Endodermal cell (in vitro differentiated cells): Measurements from ENCODE around the gene PRM3. TPM values are rescaled to one million over a fixed set of nuclear protein-coding genes. Genes with fewer than 3 reads are reported as not detected.
A peak's percentile ranks its signal among the peaks of the same experiment; 100 is the strongest.

ENCODE experiments used
- DNase-seq: peaks from one replicate; pipeline ENCODE4 v3.0.0-alpha.2; 2017
- H3K27ac ChIP-seq: 2 replicates; pipeline ENCODE4 v1.5.1; 2013; ENCODE audit warnings: mild to moderate bottlenecking, low read depth, low read length, moderate library complexity
- H3K27me3 ChIP-seq: 2 replicates; pipeline ENCODE4 v1.6.1; 2013; ENCODE audit warnings: mild to moderate bottlenecking, low read length, moderate library complexity; ENCODE audit not compliant: insufficient read depth, control insufficient read depth, poor library complexity, severe bottlenecking
- H3K36me3 ChIP-seq: 2 replicates; pipeline ENCODE4 v1.7.0; 2013; ENCODE audit warnings: mild to moderate bottlenecking, low read length, moderate library complexity; ENCODE audit not compliant: control insufficient read depth, insufficient read depth
- H3K4me1 ChIP-seq: one replicate; pipeline ENCODE4 v1.7.0; 2013; ENCODE audit warnings: low read length; ENCODE audit not compliant: control insufficient read depth, insufficient read depth
- H3K4me3 ChIP-seq: 2 replicates; pipeline ENCODE4 v1.5.1; 2013; ENCODE audit warnings: mild to moderate bottlenecking, low read length, moderate library complexity
- H3K9ac ChIP-seq: 2 replicates; pipeline ENCODE4 v1.6.1; 2013; ENCODE audit warnings: mild to moderate bottlenecking, low read length, moderate library complexity; ENCODE audit not compliant: poor library complexity, severe bottlenecking; ENCODE audit errors: extremely low read depth
- H3K9me3 ChIP-seq: 2 replicates; pipeline ENCODE4 v1.6.1; 2013; ENCODE audit warnings: mild to moderate bottlenecking, low read length, moderate library complexity; ENCODE audit not compliant: control insufficient read depth
- H3K27ac Mint-ChIP-seq: 2 replicates; pipeline ENCODE4 v1.8.0; 2020; ENCODE audit warnings: mixed read lengths
- H3K27me3 Mint-ChIP-seq: 2 replicates; pipeline ENCODE4 v1.8.0; 2021; ENCODE audit warnings: mild to moderate bottlenecking, mixed read lengths; ENCODE audit not compliant: insufficient read depth
- H3K36me3 Mint-ChIP-seq: 2 replicates; pipeline ENCODE4 v1.8.0; 2020; ENCODE audit warnings: low read depth, mixed read lengths
- H3K4me1 Mint-ChIP-seq: 2 replicates; pipeline ENCODE4 v1.8.0; 2020; ENCODE audit warnings: mixed read lengths
- H3K4me3 Mint-ChIP-seq: 2 replicates; pipeline ENCODE4 v1.8.0; 2020; ENCODE audit warnings: mild to moderate bottlenecking, moderate library complexity, mixed read lengths
- H3K9me3 Mint-ChIP-seq: 2 replicates; pipeline ENCODE4 v1.8.0; 2020; ENCODE audit warnings: mild to moderate bottlenecking, mixed read lengths
- WGBS, 2 experiments: methylation state at CpG; one replicate each; pipeline versions ENCODE4 v1.1.5 to v1.1.7; 2013; ENCODE audit warnings: missing lambda C conversion rate in 2 of 2, mixed read lengths in 1 of 2; ENCODE audit not compliant: insufficient coverage in 1 of 2, insufficient read length in 1 of 2; 5-methylcytosine and 5-hydroxymethylcytosine counted together
- total RNA-seq, 2 donors: library from RNA; stranded (reverse); fragmentation: NEBNext Ultra II Directional in 1 of 2; extraction: Animal tissue kit (Norgen Biotek cat#: 25700) in 1 of 2; gene quantifications; 2 replicates in 1 of 2; 3 replicates in 1 of 2; pipeline ENCODE4 v1.2.1, GENCODE V29; 2021
- TF ChIP-seq, protein P1 (sequence below): fragments of 200-600 bp; sonication (generic); conservative IDR thresholded peaks from 2 replicates; pipeline ENCODE4 v1.5.0; 2021; ENCODE audit warnings: antibody characterized with exemption, mild to moderate bottlenecking

Gene PRM3
- total RNA-seq, 2 donors from 2014 or later, result not detected

DNA sequence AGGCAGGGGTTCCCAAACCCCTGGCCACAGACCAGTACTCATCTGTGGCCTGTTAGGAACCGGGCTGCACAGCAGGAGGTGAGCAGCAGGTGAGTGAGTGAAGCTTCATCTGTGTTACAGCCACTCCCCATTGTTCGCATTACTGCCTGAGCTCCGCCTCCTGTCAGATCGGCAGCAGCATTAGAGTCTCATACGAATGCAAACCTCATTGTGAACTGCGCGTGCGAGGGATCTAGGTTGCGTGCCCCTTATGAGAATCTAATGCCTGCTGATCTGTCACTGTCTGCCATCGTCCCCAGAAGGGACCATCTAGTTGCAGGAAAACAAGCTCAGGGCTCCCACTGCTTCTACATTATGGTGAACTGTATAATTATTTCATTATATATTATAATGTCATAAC is 46.7 kb upstream of the PRM3 start:
- Mint-ChIP-seq H3K27ac (no peak overlapping the region), H3K4me1 (peaks cover 9% of the 10 kb centered on the region), H3K4me3 (no peak overlapping the region), H3K27me3 (peaks cover 10% of the 10 kb centered on the region), H3K36me3 (no peaks in the 10 kb centered on the region), H3K9me3 (no peaks in the 10 kb centered on the region)
- H3K4me1 ChIP-seq, result no peaks in the 10 kb centered on the region
- H3K4me3 ChIP-seq, result no peak overlapping the region
- 77 to 88% methylated on average over 7 to 10 of the region's 10 CpGs for WGBS, 2 experiments
- TF ChIP-seq, protein P1, sequence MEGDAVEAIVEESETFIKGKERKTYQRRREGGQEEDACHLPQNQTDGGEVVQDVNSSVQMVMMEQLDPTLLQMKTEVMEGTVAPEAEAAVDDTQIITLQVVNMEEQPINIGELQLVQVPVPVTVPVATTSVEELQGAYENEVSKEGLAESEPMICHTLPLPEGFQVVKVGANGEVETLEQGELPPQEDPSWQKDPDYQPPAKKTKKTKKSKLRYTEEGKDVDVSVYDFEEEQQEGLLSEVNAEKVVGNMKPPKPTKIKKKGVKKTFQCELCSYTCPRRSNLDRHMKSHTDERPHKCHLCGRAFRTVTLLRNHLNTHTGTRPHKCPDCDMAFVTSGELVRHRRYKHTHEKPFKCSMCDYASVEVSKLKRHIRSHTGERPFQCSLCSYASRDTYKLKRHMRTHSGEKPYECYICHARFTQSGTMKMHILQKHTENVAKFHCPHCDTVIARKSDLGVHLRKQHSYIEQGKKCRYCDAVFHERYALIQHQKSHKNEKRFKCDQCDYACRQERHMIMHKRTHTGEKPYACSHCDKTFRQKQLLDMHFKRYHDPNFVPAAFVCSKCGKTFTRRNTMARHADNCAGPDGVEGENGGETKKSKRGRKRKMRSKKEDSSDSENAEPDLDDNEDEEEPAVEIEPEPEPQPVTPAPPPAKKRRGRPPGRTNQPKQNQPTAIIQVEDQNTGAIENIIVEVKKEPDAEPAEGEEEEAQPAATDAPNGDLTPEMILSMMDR, result no peak
- DNase-seq, result no peak
- H3K9ac ChIP-seq, result no peak overlapping the region
- no peaks in the 10 kb centered on the region for H3K36me3 ChIP-seq
- no peaks in the 10 kb centered on the region for H3K27me3 ChIP-seq
- no peaks in the 10 kb centered on the region for H3K9me3 ChIP-seq
- H3K27ac ChIP-seq, result no peak overlapping the region

DNA sequence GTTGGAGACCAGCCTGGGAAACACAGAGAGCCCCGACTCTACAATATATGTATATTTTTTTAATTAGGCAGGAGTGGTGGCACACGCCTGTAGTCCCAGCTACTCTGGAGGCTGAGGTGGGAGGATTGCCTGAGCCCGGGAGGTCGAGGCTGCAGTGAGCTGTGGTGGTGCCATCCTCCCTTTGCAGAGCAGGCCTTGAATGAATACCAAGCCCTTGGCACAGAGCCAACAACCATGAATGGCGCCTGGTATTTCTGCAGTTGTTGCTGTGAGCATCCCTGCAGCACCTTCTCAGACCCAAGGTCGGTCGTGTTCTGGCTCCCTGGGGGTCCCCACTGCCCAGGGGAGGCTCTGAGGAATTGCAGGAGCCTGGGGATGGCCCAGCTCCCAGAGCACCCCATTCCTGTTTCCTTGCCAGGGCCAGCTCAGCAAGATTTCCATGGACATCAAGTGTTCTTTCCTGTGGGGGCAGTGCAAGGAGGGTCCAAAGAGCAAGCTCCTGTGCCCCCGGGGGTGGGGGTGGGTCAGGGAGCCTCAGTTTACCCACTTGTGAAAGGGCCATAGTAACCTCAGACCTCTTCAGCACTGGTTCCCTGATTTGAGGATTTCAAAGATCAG is 46.2 kb upstream of the PRM3 start:
- Histone ChIP-seq H3K9me3 (no peaks in the 10 kb centered on the region), H3K9ac (no peak overlapping the region), H3K27me3 (no peaks in the 10 kb centered on the region), H3K4me1 (no peaks in the 10 kb centered on the region), H3K27ac (no peak overlapping the region), H3K4me3 (no peak overlapping the region), H3K36me3 (no peaks in the 10 kb centered on the region)
- H3K27me3 Mint-ChIP-seq, result peaks cover 10% of the 10 kb centered on the region
- H3K4me3 Mint-ChIP-seq, result no peak overlapping the region
- DNase-seq, result no peak
- TF ChIP-seq, protein P1, result no peak
- H3K27ac Mint-ChIP-seq, result no peak overlapping the region
- no peaks in the 10 kb centered on the region for H3K9me3 Mint-ChIP-seq
- 84 to 90% methylated on average over 6 to 8 of the region's 8 CpGs for WGBS, 2 experiments
- peaks cover 9% of the 10 kb centered on the region for H3K4me1 Mint-ChIP-seq
- no peaks in the 10 kb centered on the region for H3K36me3 Mint-ChIP-seq

DNA sequence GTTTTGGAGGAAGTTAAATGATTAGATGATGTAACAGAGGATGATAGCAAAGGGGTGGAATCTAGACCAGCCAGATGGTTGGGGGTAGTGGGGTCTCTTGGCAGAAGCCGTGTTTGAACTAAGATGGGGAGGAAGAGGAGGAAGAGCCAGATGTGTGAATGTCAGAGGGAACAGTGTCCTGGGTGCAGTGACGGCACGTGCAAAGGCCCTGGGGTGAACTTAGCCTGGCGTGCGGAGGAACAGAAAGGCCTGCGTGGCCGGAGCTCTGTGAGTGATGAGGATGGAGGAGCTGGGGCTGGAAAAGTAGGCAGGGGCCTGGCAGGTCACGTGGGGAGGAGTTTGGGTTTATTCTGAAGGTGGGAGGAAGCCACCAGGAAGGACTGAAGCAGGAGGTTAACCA is 45.4 kb upstream of the PRM3 start:
- peak overlapping the region; percentile 59 for H3K27ac Mint-ChIP-seq
- 93 to 98% methylated on average over 5 to 8 of the region's 8 CpGs for WGBS, 2 experiments
- no peaks in the 10 kb centered on the region for H3K9me3 Mint-ChIP-seq
- peaks cover 10% of the 10 kb centered on the region for H3K27me3 Mint-ChIP-seq
- peaks cover 11% of the 10 kb centered on the region for H3K4me1 Mint-ChIP-seq
- no peaks in the 10 kb centered on the region for H3K36me3 Mint-ChIP-seq
- H3K4me3 ChIP-seq, result no peak overlapping the region
- H3K4me1 ChIP-seq, result no peaks in the 10 kb centered on the region
- H3K27ac ChIP-seq, result no peak overlapping the region
- TF ChIP-seq, protein P1, result no peak
- no peaks in the 10 kb centered on the region for H3K9me3 ChIP-seq
- DNase-seq, result no peak
- no peak overlapping the region for H3K9ac ChIP-seq
- no peaks in the 10 kb centered on the region for H3K36me3 ChIP-seq
- no peak overlapping the region for H3K4me3 Mint-ChIP-seq
- no peaks in the 10 kb centered on the region for H3K27me3 ChIP-seq
